GM12891 (cell line): ENCODE measurements around the gene SPACA5B.

Experiments used
- POLR2A ChIP-seq: IDR thresholded peaks from 2 replicates; pipeline ENCODE4 v1.6.1; 2011; ENCODE audit warnings: low read depth, low read length, control low read depth
- POLR2AphosphoS5 ChIP-seq: IDR thresholded peaks from 2 replicates; pipeline ENCODE4 v1.6.1; 2011; ENCODE audit warnings: low read depth, low read length, control low read depth
- TAF1 ChIP-seq: IDR thresholded peaks from 2 replicates; pipeline ENCODE4 v1.6.1; 2011; ENCODE audit warnings: low read depth, low read length, control low read depth

- no peak for TF ChIP-seq POLR2A
- no peak for TF ChIP-seq TAF1
- TF ChIP-seq POLR2AphosphoS5 = no peak
Measured at GRCh38 chrX:48154796-48155195, 24.4 kb downstream of the SPACA5B start.
